Spinal cord (tissue), 10 donors: ENCODE measurements around the gene TRABD. TPM values are rescaled to one million over a fixed set of nuclear protein-coding genes. Genes with fewer than 3 reads are reported as not detected.
A peak's percentile ranks its signal among the peaks of the same experiment; 100 is the strongest.

ENCODE experiments used
- DNase-seq, 6 donors: peaks; one replicate each; pipeline versions ENCODE4 v3.0.0 to v3.0.0-alpha.2; 2013 to 2015; ENCODE audit warnings: low spot score in 6 of 6, low read depth in 4 of 6
- H3K27ac ChIP-seq: one replicate; pipeline ENCODE4 v1.5.1; 2013; ENCODE audit warnings: low read depth, low read length, control low read depth
- H3K27me3 ChIP-seq: one replicate; pipeline ENCODE4 v1.6.1; 2013; ENCODE audit warnings: low read length; ENCODE audit not compliant: control insufficient read depth, insufficient read depth
- H3K36me3 ChIP-seq: one replicate; pipeline ENCODE4 v1.6.1; 2013; ENCODE audit warnings: low read length; ENCODE audit not compliant: control insufficient read depth, insufficient read depth
- H3K4me1 ChIP-seq: one replicate; pipeline ENCODE4 v1.6.1; 2013; ENCODE audit warnings: low read length; ENCODE audit not compliant: control insufficient read depth, insufficient read depth
- H3K4me3 ChIP-seq: one replicate; pipeline ENCODE4 v1.5.1; 2013; ENCODE audit warnings: low read depth, low read length, control low read depth
- H3K9me3 ChIP-seq: one replicate; pipeline ENCODE4 v1.6.1; 2013; ENCODE audit warnings: low read length; ENCODE audit not compliant: control insufficient read depth, insufficient read depth
- whole genome bisulfite sequencing: methylation state at CpG from one replicate; pipeline ENCODE4 v1.1.5; 2013; ENCODE audit warnings: missing lambda C conversion rate; ENCODE audit not compliant: insufficient coverage; 5-methylcytosine and 5-hydroxymethylcytosine counted together
- polyA plus RNA-seq, 2 donors: library from polyadenylated mRNA; unstranded; fragments of 120-200 nt; gene quantifications; one replicate each; pipeline ENCODE4 v1.2.1, GENCODE V29; 2013; ENCODE audit not compliant: insufficient read length in 2 of 2
- total RNA-seq, 2 donors: library from RNA; depleted of rRNA in 1 of 2; stranded (reverse); fragments of 120-200 nt in 1 of 2; fragments of >200 nt in 1 of 2; gene quantifications; one replicate each; pipeline versions ENCODE4 v1.2.3 to v1.2.4, GENCODE V29; 2013 to 2014
- donor health status: healthy.

Gene TRABD
- total and polyA plus RNA-seq, 4 donors, result 5.4 to 34.7 (median 21.7) TPM

- Histone ChIP-seq H3K9me3 (no peaks in the 10 kb centered on the region), H3K4me1 (peaks cover 20% of the 10 kb centered on the region), H3K27me3 (no peaks in the 10 kb centered on the region), H3K36me3 (peaks cover 99% of the 10 kb centered on the region), H3K4me3 (no peak overlapping the region), H3K27ac (no peak overlapping the region)
- WGBS, result 91% methylated on average over 20 of the region's 21 CpGs
- no peak for DNase-seq
These were observed 31.9 kb downstream of the TRABD start for GRCh38 chr22:50217543-50218152.

- DNase-seq, result no peak
- WGBS, result 83% methylated on average over 43 of the region's 43 CpGs
These were observed 32.7 kb downstream of the TRABD start for GRCh38 chr22:50218153-50218995.

GRCh38 chr22:50218996-50219727, 33.4 kb downstream of the TRABD start:
- Histone ChIP-seq H3K4me1 (peaks cover 20% of the 10 kb centered on the region), H3K27ac (no peak overlapping the region), H3K36me3 (peaks cover 98% of the 10 kb centered on the region), H3K27me3 (no peaks in the 10 kb centered on the region), H3K9me3 (no peaks in the 10 kb centered on the region), H3K4me3 (no peak overlapping the region)
- DNase-seq, result peak in 2 of 6 donors; percentile 74 to 86
- WGBS, result 54% methylated on average over 42 of the region's 42 CpGs

More at GRCh38 chr22:50218153-50218995, 32.7 kb downstream of the TRABD start:
- no peaks in the 10 kb centered on the region for H3K9me3 ChIP-seq
- no peaks in the 10 kb centered on the region for H3K27me3 ChIP-seq
- H3K4me1 ChIP-seq, result peaks cover 20% of the 10 kb centered on the region
- H3K4me3 ChIP-seq, result no peak overlapping the region
- no peak overlapping the region for H3K27ac ChIP-seq
- H3K36me3 ChIP-seq, result peaks cover 99% of the 10 kb centered on the region

GRCh38 chr22:50219800-50220602, 34.3 kb downstream of the TRABD start:
- Histone ChIP-seq H3K9me3 (no peaks in the 10 kb centered on the region), H3K4me1 (peaks cover 20% of the 10 kb centered on the region), H3K27me3 (no peaks in the 10 kb centered on the region), H3K4me3 (no peak overlapping the region), H3K36me3 (peaks cover 99% of the 10 kb centered on the region), H3K27ac (no peak overlapping the region)
- 84% methylated on average over 24 of the region's 25 CpGs for WGBS
- no peak for DNase-seq

GRCh38 chr22:50220603-50221409, 35.1 kb downstream of the TRABD start:
- no peak overlapping the region for H3K27ac ChIP-seq
- WGBS, result 97% methylated on average over 35 of the region's 45 CpGs
- peaks cover 99% of the 10 kb centered on the region for H3K36me3 ChIP-seq
- no peaks in the 10 kb centered on the region for H3K9me3 ChIP-seq
- H3K27me3 ChIP-seq, result no peaks in the 10 kb centered on the region
- DNase-seq, result no peak
- no peak overlapping the region for H3K4me3 ChIP-seq
- H3K4me1 ChIP-seq, result peaks cover 20% of the 10 kb centered on the region

- Histone ChIP-seq H3K4me3 (no peak overlapping the region), H3K27ac (no peak overlapping the region), H3K27me3 (no peaks in the 10 kb centered on the region), H3K4me1 (peaks cover 20% of the 10 kb centered on the region), H3K9me3 (no peaks in the 10 kb centered on the region), H3K36me3 (peaks cover 99% of the 10 kb centered on the region)
- WGBS, result 93% methylated on average over 19 of the region's 19 CpGs
- no peak for DNase-seq
These were observed 35.9 kb downstream of the TRABD start for GRCh38 chr22:50221410-50222300.

GRCh38 chr22:50222508-50222907, 36.8 kb downstream of the TRABD start:
- Histone ChIP-seq H3K27ac (no peak overlapping the region), H3K36me3 (peaks cover 99% of the 10 kb centered on the region), H3K4me3 (no peak overlapping the region), H3K4me1 (peaks cover 20% of the 10 kb centered on the region), H3K27me3 (no peaks in the 10 kb centered on the region), H3K9me3 (no peaks in the 10 kb centered on the region)
- 94% methylated on average over 8 of the region's 8 CpGs for WGBS
- no peak for DNase-seq

GRCh38 chr22:50224071-50224470, 38.4 kb downstream of the TRABD start:
- H3K4me3 ChIP-seq, result no peak overlapping the region
- 88% methylated on average over 16 of the region's 16 CpGs for WGBS
- H3K4me1 ChIP-seq, result peaks cover 11% of the 10 kb centered on the region
- peaks cover 99% of the 10 kb centered on the region for H3K36me3 ChIP-seq
- no peak for DNase-seq
- no peak overlapping the region for H3K27ac ChIP-seq
- H3K9me3 ChIP-seq, result no peaks in the 10 kb centered on the region
- no peaks in the 10 kb centered on the region for H3K27me3 ChIP-seq
